ENCODE measurements around the gene AXL. TPM values are rescaled to one million over a fixed set of nuclear protein-coding genes. Genes with fewer than 3 reads are reported as not detected.

Gene AXL
- total and polyA plus RNA-seq, 2 donors (not counting 3 experiments of a cell fraction or from before 2014, with no cell fraction given) = 86.9 to 172 TPM

DNA sequence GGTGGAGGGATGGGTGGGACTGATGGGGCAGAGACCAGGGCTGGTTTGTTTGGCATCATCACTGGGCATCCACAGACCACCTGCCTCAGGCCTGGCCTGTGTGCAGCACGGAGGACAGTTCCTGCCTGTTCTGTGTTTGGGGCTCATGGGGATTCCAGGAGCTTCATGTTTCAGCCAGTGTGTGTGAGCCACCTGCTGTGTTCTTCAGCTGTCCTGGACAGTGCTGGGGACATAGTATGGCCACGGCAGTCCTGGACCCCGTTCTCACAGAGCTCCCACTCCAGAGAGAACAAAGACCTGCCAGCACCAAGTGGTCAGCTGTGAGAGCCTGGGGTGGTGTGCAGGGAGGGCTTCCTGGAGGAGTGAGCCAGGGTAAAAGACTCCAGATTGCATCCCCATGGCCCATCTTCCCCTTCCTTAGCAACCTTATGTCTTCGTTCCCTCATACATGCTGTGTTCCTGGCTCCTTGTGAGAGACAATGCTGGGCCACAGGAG lies 89.0 kb downstream of the AXL start:
- dilution Hi-C loops (cut with MboI; ENCODE audit: extremely low pct_ligation_motif_present, low sequenced_read_pairs) = no loop called here

More for the DNA sequence above, 89.0 kb downstream of the AXL start:
- Histone ChIP-seq H3K4me1 (ENCODE audit: control insufficient read depth, extremely low read depth, insufficient read depth, low read length) (peaks cover 42% of the 10 kb centered on the region), H3K79me2 (ENCODE audit: control insufficient read depth, insufficient read depth, low read length) (peaks cover 24% of the 10 kb centered on the region), H3K9ac (replicated peaks; ENCODE audit: extremely low read depth, insufficient read depth, low read length) (peak overlapping the region; percentile 30), H2AFZ (ENCODE audit: low read depth, low read length) (no peak overlapping the region), H3K4me3 (replicated peaks in 1 of 3; ENCODE audit: insufficient read depth in 1 of 3, low read depth in 1 of 3, low read length in 3 of 3) (no peak overlapping the region), H3K9me1 (replicated peaks; ENCODE audit: control insufficient read depth, extremely low read depth, insufficient read depth, low read length) (no peaks in the 10 kb centered on the region), H3K36me3 (ENCODE audit: control insufficient read depth in 2 of 2, extremely low read depth in 1 of 2, insufficient read depth in 2 of 2, low read length in 2 of 2) (peaks cover 18 to 36% of the 10 kb centered on the region in 2 experiments), H3K9me3 (replicated peaks; ENCODE audit: control insufficient read depth, insufficient read depth, low read length) (no peaks in the 10 kb centered on the region), H3K27me3 (ENCODE audit: control insufficient read depth in 2 of 2, insufficient read depth in 2 of 2, low read length in 2 of 2) (no peaks in the 10 kb centered on the region), H3K27ac (ENCODE audit: insufficient read depth, low read depth, low read length) (peak overlapping the region; percentile 59), H3K4me2 (ENCODE audit: insufficient read depth, low read length) (no peak overlapping the region), H4K20me1 (replicated peaks; ENCODE audit: control insufficient read depth, extremely low read depth, insufficient read depth, low read length) (no peaks in the 10 kb centered on the region)
- ChIA-PET CTCF (interaction anchor here (0.7 to 4.1 kb wide), 21 partner anchors 10 to 163 kb away, joined by 3 to 62 read pairs (median 4); partner anchors contain the start of genes B9D2, HNRNPUL1 and TGFB1), POLR2A (no interaction called here)
- TF ChIP-seq EZH2 (IDR thresholded peaks at IDR 0.05; ENCODE audit: borderline replicate concordance, low read depth, low read length, severe bottlenecking) = no peak
- no peak for TF ChIP-seq GATA2 (IDR thresholded peaks at IDR 0.05; ENCODE audit: insufficient read depth, insufficient read length, low read depth, low read length)
- TF ChIP-seq, protein P1, sequence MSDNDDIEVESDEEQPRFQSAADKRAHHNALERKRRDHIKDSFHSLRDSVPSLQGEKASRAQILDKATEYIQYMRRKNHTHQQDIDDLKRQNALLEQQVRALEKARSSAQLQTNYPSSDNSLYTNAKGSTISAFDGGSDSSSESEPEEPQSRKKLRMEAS (IDR thresholded peaks at IDR 0.05; ENCODE audit: insufficient read depth, insufficient read length) = no peak
- no peak for TF ChIP-seq POLR2A (IDR thresholded peaks at IDR 0.05; ENCODE audit: low read depth, low read length)
- TF ChIP-seq MYC (IDR thresholded peaks at IDR 0.05; ENCODE audit: low read depth, low read length) = no peak
- TF ChIP-seq JUN (IDR thresholded peaks at IDR 0.05; ENCODE audit: borderline replicate concordance, insufficient read depth, insufficient read length, low read depth) = no peak
- TF ChIP-seq, protein P2, sequence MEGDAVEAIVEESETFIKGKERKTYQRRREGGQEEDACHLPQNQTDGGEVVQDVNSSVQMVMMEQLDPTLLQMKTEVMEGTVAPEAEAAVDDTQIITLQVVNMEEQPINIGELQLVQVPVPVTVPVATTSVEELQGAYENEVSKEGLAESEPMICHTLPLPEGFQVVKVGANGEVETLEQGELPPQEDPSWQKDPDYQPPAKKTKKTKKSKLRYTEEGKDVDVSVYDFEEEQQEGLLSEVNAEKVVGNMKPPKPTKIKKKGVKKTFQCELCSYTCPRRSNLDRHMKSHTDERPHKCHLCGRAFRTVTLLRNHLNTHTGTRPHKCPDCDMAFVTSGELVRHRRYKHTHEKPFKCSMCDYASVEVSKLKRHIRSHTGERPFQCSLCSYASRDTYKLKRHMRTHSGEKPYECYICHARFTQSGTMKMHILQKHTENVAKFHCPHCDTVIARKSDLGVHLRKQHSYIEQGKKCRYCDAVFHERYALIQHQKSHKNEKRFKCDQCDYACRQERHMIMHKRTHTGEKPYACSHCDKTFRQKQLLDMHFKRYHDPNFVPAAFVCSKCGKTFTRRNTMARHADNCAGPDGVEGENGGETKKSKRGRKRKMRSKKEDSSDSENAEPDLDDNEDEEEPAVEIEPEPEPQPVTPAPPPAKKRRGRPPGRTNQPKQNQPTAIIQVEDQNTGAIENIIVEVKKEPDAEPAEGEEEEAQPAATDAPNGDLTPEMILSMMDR (IDR thresholded peaks at IDR 0.05; ENCODE audit: extremely low read depth in 1 of 2, insufficient read depth in 1 of 2, low read depth in 1 of 2, low read length in 2 of 2) = no peak
- BruUV-seq (replicated peaks) = no TSS peak
- FAIRE-seq (no peak), DNase-seq (ENCODE audit: low read depth, low spot score) (no peak)
- intact Hi-C loops (cut with micrococcal nuclease) = loop anchor here (1.0 to 5.0 kb wide), 6 partner anchors 46 to 264 kb away; no protein-coding TSS in a partner anchor

All from endothelial cell of umbilical vein (primary cell).